GM18870 (cell line): ENCODE measurements around the gene IQCC.

ENCODE experiments used
- ATAC-seq: cut with Tn5 transposase; IDR thresholded peaks from one replicate; pipeline ENCODE4 v1.9.1; 2021; ENCODE audit warnings: moderate library complexity; ENCODE audit not compliant: unreplicated experiment

IQCC gene

DNA sequence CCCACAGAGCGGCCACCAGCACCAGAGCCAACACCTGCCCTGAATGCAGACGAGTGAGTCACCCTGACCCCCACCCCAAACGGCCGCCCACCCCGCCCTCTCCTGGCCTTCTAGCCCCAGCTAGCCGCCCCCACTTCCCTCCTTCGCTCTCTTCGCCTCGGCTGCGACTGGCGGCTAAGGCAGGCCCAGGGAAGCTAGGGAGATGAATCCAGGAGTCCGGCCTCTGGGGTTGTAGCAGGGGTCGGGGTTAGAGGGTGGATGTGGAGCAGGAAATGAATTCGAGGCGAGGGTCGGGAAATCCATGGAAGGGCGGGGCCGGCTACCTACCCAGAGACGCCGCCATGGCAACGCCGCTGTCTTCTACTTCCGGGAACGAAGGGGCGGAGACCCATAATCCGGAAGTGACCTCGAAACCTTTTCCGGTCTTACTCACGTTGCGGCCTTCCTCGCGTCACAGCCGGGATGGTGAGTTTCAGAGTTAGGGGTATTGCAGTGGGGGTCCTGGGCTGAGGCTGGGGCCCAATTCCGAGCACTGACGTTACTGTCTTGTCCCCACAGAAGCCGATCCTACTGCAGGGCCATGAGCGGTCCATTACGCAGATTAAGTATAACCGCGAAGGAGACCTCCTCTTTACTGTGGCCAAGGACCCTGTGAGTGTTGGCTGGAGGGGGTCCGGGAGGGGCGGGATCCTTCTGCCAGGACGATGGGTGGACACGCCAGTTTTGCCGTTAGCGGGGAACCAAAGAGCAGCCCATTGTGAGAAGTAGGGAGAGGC is 16.7 kb downstream of the IQCC start, which contains the start of the genes EIF3I and TMEM234:
Gene EIF3I (plus strand): TSS at position 428 of the 776 bp plus-strand sequence. CDS start 35 bp downstream, at position 463.
Gene TMEM234 (minus strand): TSS at position 374 of the 776 bp plus-strand sequence. CDS start 31 bp downstream, at position 343.
- ATAC-seq = peak; percentile 83

- ATAC-seq = no peak
Measured at GRCh38 chr1:32223683-32224082, 18.2 kb downstream of the IQCC start.

DNA sequence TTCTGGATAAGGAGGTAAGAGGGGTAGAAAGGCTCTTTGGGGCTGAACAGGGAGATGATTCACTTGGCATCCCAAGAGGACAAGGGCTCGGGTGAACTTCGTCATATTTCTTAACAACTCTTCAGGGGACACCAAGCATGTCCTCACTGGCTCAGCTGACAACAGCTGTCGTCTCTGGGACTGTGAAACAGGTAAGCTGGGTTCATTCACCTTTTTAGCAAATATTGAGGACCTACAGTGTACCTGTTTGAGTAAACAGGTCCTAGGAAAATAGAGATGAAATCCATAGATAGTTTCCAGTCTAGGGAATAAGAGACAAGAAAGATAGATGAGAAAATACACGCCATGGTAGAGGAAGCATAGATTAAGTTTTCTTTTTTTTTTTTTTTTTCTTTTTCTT is 18.8 kb downstream of the IQCC start:
- no peak for ATAC-seq

GRCh38 chr1:32228771-32229170 is 23.3 kb downstream of the IQCC start:
- no peak for ATAC-seq

- no peak for ATAC-seq
Measured at GRCh38 chr1:32231843-32232432, 26.5 kb downstream of the IQCC start.

DNA sequence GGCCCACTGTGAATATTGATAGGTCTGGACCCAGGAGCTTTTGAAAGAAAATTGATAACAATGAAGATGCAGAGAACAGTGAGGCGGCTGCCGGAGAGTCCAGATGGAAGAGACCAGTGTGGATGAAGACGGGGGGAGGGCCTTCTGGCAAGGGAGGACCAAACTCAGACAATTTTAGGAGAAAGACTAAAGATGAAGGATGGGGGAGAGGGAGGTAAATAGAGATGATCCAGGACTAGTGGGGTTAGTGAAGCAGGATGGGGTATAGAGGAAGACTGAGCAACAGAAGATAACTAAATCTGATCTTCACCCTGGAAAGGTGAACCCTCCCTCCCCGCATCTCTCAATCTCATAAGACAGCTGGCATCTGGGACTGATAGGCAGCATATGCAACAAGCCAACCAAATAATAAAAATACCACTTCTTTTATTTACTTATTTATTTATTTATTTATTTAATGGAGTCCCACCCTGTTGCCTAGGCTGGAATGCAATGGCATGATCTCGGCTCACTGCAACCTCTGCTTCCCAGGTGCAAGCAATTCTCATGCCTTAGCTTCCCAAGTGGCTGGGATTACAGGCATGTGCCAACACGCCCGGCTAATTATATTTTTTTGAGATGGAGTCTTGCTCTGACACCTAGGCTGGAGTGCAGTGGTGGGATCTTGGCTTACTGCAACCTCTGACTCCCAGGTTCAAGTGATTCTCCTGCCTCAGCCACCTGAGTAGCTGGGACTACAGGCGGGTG is 27.3 kb downstream of the IQCC start:
- no peak for ATAC-seq

GRCh38 chr1:32234792-32235191 is 29.3 kb downstream of the IQCC start:
- no peak for ATAC-seq

- no peak for ATAC-seq
Measured at GRCh38 chr1:32239337-32239736, 33.9 kb downstream of the IQCC start.

DNA sequence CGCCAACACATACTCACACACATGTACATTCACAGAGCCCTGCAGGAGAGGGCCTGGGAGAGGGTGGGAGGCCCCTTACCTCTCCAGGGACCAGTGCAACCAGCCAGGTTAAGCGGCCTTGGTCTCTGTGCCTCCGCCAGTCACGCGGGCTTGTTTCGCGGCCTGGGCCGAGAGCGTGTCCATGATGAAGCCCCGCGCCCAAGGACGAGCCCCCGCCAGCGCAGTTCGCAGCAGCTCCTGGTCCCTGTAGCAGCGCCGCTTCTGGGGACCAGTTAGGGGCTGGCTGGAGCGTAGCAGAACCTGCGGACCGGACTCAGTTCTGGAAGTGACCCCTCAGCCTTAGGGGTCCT is 34.3 kb downstream of the IQCC start:
- no peak for ATAC-seq

GRCh38 chr1:32240140-32240951 is 34.9 kb downstream of the IQCC start:
- no peak for ATAC-seq

DNA sequence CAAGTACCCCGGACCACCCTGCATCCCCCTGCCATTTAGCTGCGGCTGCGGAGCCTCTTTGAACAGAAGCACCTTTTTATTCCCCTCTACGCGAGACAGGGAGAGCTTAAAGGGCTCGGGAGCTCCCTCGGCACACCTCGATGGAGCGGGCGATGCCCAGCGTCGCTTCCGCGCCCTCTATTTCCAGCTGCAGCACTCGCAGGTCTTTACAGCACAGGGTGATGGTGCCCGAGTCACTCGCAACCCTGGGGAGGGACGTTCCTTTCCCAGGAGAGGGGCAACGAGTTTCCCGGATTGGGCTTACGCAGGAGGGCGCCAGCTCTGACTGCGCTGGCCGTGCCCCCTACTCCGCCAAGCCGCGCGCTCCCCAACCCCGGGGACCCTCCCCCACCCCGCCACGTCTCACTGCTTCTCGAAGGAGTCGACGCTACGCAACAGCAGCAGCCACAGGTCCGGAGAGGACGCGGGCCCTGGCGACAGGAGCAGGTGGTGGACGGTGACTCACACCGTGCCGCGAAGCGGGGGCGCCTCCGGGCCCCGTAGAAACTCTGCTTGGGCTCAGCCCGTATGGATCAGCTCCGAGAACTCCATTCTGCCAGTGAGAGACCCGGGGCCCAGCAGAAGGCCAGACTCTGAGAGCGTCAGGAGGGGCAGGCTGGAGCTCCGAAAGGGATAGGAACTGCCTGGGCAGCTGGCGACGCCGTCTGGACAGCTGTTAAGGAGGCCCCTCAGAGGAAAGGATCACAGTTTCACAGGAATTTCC is 35.7 kb downstream of the IQCC start:
- ATAC-seq = no peak

DNA sequence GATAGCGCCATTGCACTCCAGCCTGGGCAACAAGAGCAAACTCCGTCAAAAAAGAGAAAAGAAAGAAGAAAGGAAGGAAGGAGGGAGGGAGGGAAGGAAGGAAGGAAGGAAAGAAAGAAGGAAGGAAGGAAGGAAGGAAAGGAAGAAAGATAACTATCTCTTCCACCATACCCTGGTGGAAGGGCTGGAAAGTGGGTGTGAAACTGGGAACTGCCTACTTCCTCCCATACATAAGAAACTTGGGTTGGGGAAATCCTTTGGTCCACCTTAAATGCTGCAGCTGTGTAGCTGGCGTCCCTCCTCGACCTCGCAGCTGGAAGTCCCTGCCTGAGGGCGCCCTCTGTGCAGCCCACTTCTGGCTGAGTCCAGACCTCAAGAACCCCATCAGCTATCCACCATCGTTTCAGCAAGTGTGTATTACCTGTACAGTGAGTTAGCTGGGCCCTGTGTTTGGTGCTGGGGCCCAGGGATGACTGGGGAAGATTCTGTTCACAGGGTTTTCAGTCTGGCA is 36.9 kb downstream of the IQCC start:
- ATAC-seq = no peak

GRCh38 chr1:32246888-32247273 is 41.4 kb downstream of the IQCC start, which contains the start of gene FAM167B:
FAM167B (plus strand) TSS chr1:32247222; CDS start chr1:32247422, 200 bp downstream.
- ATAC-seq = no peak

DNA sequence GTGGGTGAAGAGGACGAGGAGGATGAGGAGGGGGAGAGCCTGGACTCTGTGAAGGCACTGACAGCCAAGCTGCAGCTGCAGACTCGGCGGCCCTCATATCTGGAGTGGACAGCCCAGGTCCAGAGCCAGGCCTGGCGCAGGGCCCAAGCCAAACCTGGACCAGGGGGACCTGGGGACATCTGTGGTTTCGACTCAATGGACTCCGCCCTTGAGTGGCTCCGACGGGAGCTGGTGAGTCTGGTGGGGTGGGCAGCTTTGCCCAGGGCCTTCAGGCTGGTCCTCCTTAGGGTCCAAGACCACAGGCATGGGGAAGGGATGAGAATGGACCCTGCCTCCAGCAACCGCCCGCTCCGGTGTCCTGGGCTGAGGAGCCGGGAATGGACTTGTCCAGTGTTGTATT is 42.0 kb downstream of the IQCC start:
- no peak for ATAC-seq

GRCh38 chr1:32247983-32248889 is 42.8 kb downstream of the IQCC start:
- no peak for ATAC-seq

GRCh38 chr1:32249831-32250525 is 44.5 kb downstream of the IQCC start:
- peak; percentile 43 for ATAC-seq

DNA sequence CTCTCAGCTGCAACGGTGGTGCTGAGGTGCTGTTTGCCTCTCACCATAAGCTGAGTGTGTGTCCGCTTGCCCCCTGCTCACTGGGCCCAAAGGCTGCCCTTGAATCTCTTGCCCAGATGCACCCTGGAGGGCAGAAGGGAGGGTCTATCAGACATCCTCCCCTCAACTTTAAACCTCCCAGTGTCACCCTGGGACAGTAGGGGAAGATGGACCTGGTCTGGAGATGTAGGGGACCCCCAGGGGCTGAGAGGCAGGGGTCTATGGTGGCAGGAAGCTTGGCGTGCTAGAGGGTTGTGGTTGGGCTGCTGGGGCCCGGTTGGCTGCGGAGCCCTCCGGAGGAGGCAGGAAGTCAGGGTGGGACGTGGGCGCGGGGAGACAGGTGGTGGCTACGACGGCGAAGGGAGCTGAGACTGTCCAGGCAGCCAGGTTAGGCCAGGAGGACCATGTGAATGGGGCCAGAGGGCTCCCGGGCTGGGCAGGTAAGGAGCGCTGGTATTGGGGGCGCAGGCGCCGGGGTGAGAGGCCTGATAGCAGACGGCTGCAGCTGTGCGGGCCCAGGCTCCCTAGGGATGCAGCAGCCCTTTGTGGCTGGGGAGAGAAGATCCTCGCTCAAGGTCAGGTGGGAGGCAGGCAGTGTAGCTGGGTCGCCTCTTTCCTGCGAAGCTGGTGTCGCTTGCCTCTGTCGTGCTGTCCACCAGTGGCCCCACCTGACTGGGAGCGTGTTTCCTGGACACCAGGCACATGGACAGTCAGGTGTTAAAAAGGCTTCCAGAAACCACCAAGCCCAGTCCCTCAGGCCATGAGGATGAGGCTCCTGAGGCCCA is 45.6 kb downstream of the IQCC start, which contains the start of gene LCK:
Gene LCK (plus strand): TSS at position 373 of the 824 bp plus-strand sequence. CDS start 23,065 bp downstream, outside the sequence.
- ATAC-seq = no peak
